RWPE2 (cell line): ENCODE results near the gene ALS2CL.
A peak's percentile ranks its signal among the peaks of the same experiment; 100 is the strongest.

Source experiments
- ATAC-seq: fragments of 200-7000 bp; cut with Tn5 transposase; 3 replicates; pipeline ENCODE4 v1.9.1; 2021; ENCODE audit warnings: low read depth
- DNase-seq: peaks from one replicate; pipeline ENCODE4 v3.0.0-alpha.2; 2020; ENCODE audit warnings: low spot score
- H3K27ac ChIP-seq: fragments of 450-650 bp; 2 replicates; pipeline ENCODE4 v1.5.1; 2017; ENCODE audit warnings: mild to moderate bottlenecking; ENCODE audit not compliant: poor library complexity, severe bottlenecking
- H3K27me3 ChIP-seq: fragments of 250-450 bp; sonication (Bioruptor Pico); 2 replicates; pipeline ENCODE4 v1.5.1; 2021; ENCODE audit warnings: mild to moderate bottlenecking, moderate library complexity; ENCODE audit not compliant: insufficient read depth, poor library complexity, severe bottlenecking
- H3K36me3 ChIP-seq: fragments of 250-450 bp; sonication (Bioruptor Pico); 2 replicates; pipeline ENCODE4 v1.5.1; 2020; ENCODE audit warnings: low read depth, mild to moderate bottlenecking, moderate library complexity
- H3K4me1 ChIP-seq: fragments of 250-450 bp; sonication (Bioruptor Pico); 2 replicates; pipeline ENCODE4 v1.5.1; 2021; ENCODE audit warnings: mild to moderate bottlenecking, moderate library complexity; ENCODE audit not compliant: insufficient read depth, poor library complexity, severe bottlenecking
- H3K4me3 ChIP-seq: fragments of 250-450 bp; sonication (Bioruptor Pico); 2 replicates; pipeline ENCODE4 v1.5.1; 2021; ENCODE audit warnings: mild to moderate bottlenecking, moderate library complexity; ENCODE audit not compliant: severe bottlenecking
- H3K9me3 ChIP-seq: fragments of 250-450 bp; sonication (Bioruptor Pico); 2 replicates; pipeline ENCODE4 v1.5.1; 2021; ENCODE audit warnings: mild to moderate bottlenecking, moderate library complexity; ENCODE audit not compliant: severe bottlenecking
- CTCF ChIP-seq: fragments of 450-650 bp; IDR thresholded peaks from one replicate; pipeline ENCODE4 v1.5.1; 2017; ENCODE audit warnings: mild to moderate bottlenecking, moderate library complexity; ENCODE audit not compliant: poor library complexity, severe bottlenecking

ALS2CL gene

GRCh38 chr3:46675843-46676567 lies 17.5 kb downstream of the ALS2CL start:
- DNase-seq = no peak
- no peaks in the 10 kb centered on the region for H3K9me3 ChIP-seq
- no peak overlapping the region for H3K27ac ChIP-seq
- TF ChIP-seq CTCF = no peak
- no peaks in the 10 kb centered on the region for H3K4me1 ChIP-seq
- H3K27me3 ChIP-seq = no peaks in the 10 kb centered on the region
- no peak for ATAC-seq
- H3K36me3 ChIP-seq = peaks cover 96% of the 10 kb centered on the region
- H3K4me3 ChIP-seq = no peak overlapping the region

GRCh38 chr3:46675426-46675825 lies 18.1 kb downstream of the ALS2CL start:
- H3K27ac ChIP-seq = no peak overlapping the region
- H3K4me3 ChIP-seq = no peak overlapping the region
- no peak for TF ChIP-seq CTCF
- H3K27me3 ChIP-seq = no peaks in the 10 kb centered on the region
- H3K4me1 ChIP-seq = no peaks in the 10 kb centered on the region
- H3K36me3 ChIP-seq = peaks cover 92% of the 10 kb centered on the region
- DNase-seq (peak; percentile 20), ATAC-seq (no peak)
- H3K9me3 ChIP-seq = no peaks in the 10 kb centered on the region

- DNase-seq (peak; percentile 30), ATAC-seq (no peak)
- Histone ChIP-seq H3K4me3 (no peak overlapping the region), H3K9me3 (no peaks in the 10 kb centered on the region), H3K36me3 (peaks cover 80% of the 10 kb centered on the region), H3K4me1 (no peaks in the 10 kb centered on the region), H3K27ac (no peak overlapping the region), H3K27me3 (no peaks in the 10 kb centered on the region)
- TF ChIP-seq CTCF = peak; percentile 17
Measured at GRCh38 chr3:46674031-46674845, 19.2 kb downstream of the ALS2CL start.

GRCh38 chr3:46673151-46674030 lies 20.1 kb downstream of the ALS2CL start:
- DNase-seq (peak; percentile 37), ATAC-seq (no peak)
- Histone ChIP-seq H3K4me3 (no peak overlapping the region), H3K9me3 (no peaks in the 10 kb centered on the region), H3K27me3 (no peaks in the 10 kb centered on the region), H3K27ac (no peak overlapping the region), H3K36me3 (peaks cover 71% of the 10 kb centered on the region), H3K4me1 (no peaks in the 10 kb centered on the region)
- TF ChIP-seq CTCF = no peak
